HuH-7 (cell line): ENCODE data around the gene FSCN2.
A peak's percentile ranks its signal among the peaks of the same experiment; 100 is the strongest.
"Not testable (repeated sequence)": the region's sequence is repeated elsewhere in the genome, so short reads cannot be mapped to it uniquely, and the experiment has no call there.

Experiments
- DNase-seq: peaks from one replicate; pipeline ENCODE4 v3.0.0; 2011; ENCODE audit warnings: low spot score

Gene FSCN2

GRCh38 chr17:81528651-81529436 lies 667 bp downstream of the FSCN2 start:
- no peak for DNase-seq

- no peak for DNase-seq
Measured at GRCh38 chr17:81529437-81529803, 1.2 kb downstream of the FSCN2 start.

- not testable (repeated sequence) for DNase-seq
Measured at GRCh38 chr17:81531013-81531412, 2.8 kb downstream of the FSCN2 start.

- not testable (repeated sequence) for DNase-seq
Measured at GRCh38 chr17:81531998-81532404, 3.8 kb downstream of the FSCN2 start.

GRCh38 chr17:81532490-81533287 lies 4.5 kb downstream of the FSCN2 start:
- no peak for DNase-seq

GRCh38 chr17:81533339-81534141 lies 5.4 kb downstream of the FSCN2 start:
- no peak for DNase-seq

GRCh38 chr17:81534157-81535006 lies 6.2 kb downstream of the FSCN2 start:
- no peak for DNase-seq

GRCh38 chr17:81535007-81535328 lies 6.8 kb downstream of the FSCN2 start:
- no peak for DNase-seq

GRCh38 chr17:81535480-81536298 lies 7.5 kb downstream of the FSCN2 start:
- DNase-seq = no peak

- DNase-seq = no peak
Measured at GRCh38 chr17:81536299-81537290, 8.4 kb downstream of the FSCN2 start.

- peak; percentile 83 for DNase-seq
Measured at GRCh38 chr17:81537343-81537855, 9.2 kb downstream of the FSCN2 start.

GRCh38 chr17:81537856-81538555 lies 9.8 kb downstream of the FSCN2 start:
- DNase-seq = no peak

- DNase-seq = no peak
Measured at GRCh38 chr17:81538651-81539570, 10.7 kb downstream of the FSCN2 start.

- DNase-seq = no peak
Measured at GRCh38 chr17:81539571-81539900, 11.4 kb downstream of the FSCN2 start.

- DNase-seq = no peak
Measured at GRCh38 chr17:81539961-81540675, 11.9 kb downstream of the FSCN2 start.

GRCh38 chr17:81540676-81541027 lies 12.5 kb downstream of the FSCN2 start:
- no peak for DNase-seq

- DNase-seq = no peak
Measured at GRCh38 chr17:81541123-81541522, 12.9 kb downstream of the FSCN2 start.
